ENCODE data around the gene NEUROG3.

- no peak for TF ChIP-seq CTCF (IDR thresholded peaks at IDR 0.05)
- no peak for TF ChIP-seq POLR2A (IDR thresholded peaks at IDR 0.05)
Measured at GRCh38 chr10:69541463-69541862, 31.8 kb downstream of the NEUROG3 start.

Data from testis (tissue), 2 donors.